Ovary (tissue), 3 donors: ENCODE measurements around the gene DPYSL4.

Source experiments
- CTCF ChIP-seq, 3 donors: fragments of 450-650 bp in 2 of 3; fragments of 200-600 bp in 1 of 3; IDR thresholded peaks; one replicate each; pipeline versions ENCODE4 v1.5.1 to v1.8.0; 2016 to 2022; ENCODE audit warnings: antibody characterized with exemption in 3 of 3, mild to moderate bottlenecking in 1 of 3
- POLR2A ChIP-seq: fragments of 450-650 bp; IDR thresholded peaks from one replicate; pipeline ENCODE4 v1.6.1; 2017; ENCODE audit warnings: antibody characterized with exemption, mild to moderate bottlenecking, moderate library complexity
- donor health status: DM: no; HTN: no; CAD: no.

- no peak for TF ChIP-seq CTCF (IDR thresholded peaks at IDR 0.05)
- TF ChIP-seq POLR2A: no peak
These were observed 15.6 kb downstream of the DPYSL4 start for GRCh38 chr10:132202070-132202970.
